CD14-positive monocyte (primary cell): ENCODE data around the gene EXOSC2. TPM values are rescaled to one million over a fixed set of nuclear protein-coding genes. Genes with fewer than 3 reads are reported as not detected.
A peak's percentile ranks its signal among the peaks of the same experiment; 100 is the strongest.

ENCODE experiments used
- DNase-seq, 3 donors: peaks; one replicate each; pipeline ENCODE4 v3.0.0-alpha.2; 2011 to 2022
- H2AFZ ChIP-seq: 2 replicates; pipeline ENCODE4 v1.6.0; 2012; ENCODE audit warnings: mild to moderate bottlenecking, low read depth, low read length, inconsistent platforms; ENCODE audit not compliant: insufficient read depth, poor library complexity, severe bottlenecking
- H3K27ac ChIP-seq, 2 donors: 1 replicate in 1 of 2; 2 replicates in 1 of 2; pipeline ENCODE4 v1.5.1; 2012 to 2013; ENCODE audit warnings: low read length in 2 of 2, control low read depth in 1 of 2, inconsistent platforms in 1 of 2, low read depth in 1 of 2, mild to moderate bottlenecking in 1 of 2
- H3K27me3 ChIP-seq, 2 donors: one replicate each; pipeline versions ENCODE4 v1.6.0 to v1.6.1; 2011 to 2013; ENCODE audit warnings: low read length in 2 of 2; ENCODE audit not compliant: control insufficient read depth in 2 of 2, insufficient read depth in 2 of 2
- H3K36me3 ChIP-seq, 2 donors: replicated peaks in 1 of 2; 1 replicate in 1 of 2; 2 replicates in 1 of 2; pipeline versions ENCODE4 v1.5.1 to v1.6.1; 2012 to 2013; ENCODE audit warnings: low read length in 2 of 2, control low read depth in 1 of 2, inconsistent platforms in 1 of 2, mild to moderate bottlenecking in 1 of 2; ENCODE audit not compliant: insufficient read depth in 2 of 2, control insufficient read depth in 1 of 2
- H3K4me1 ChIP-seq, 2 donors: 1 replicate in 1 of 2; 2 replicates in 1 of 2; pipeline versions ENCODE4 v1.5.1 to v1.6.1; 2012 to 2013; ENCODE audit warnings: low read length in 2 of 2, control low read depth in 1 of 2, inconsistent platforms in 1 of 2, mild to moderate bottlenecking in 1 of 2, moderate library complexity in 1 of 2; ENCODE audit not compliant: insufficient read depth in 2 of 2, control insufficient read depth in 1 of 2
- H3K4me2 ChIP-seq: replicated peaks from 2 replicates; pipeline ENCODE3; 2012; ENCODE audit warnings: low read length, moderate library complexity, mild to moderate bottlenecking; ENCODE audit not compliant: poor library complexity, severe bottlenecking; ENCODE audit errors: extremely low read depth
- H3K4me3 ChIP-seq, 3 experiments: fragments of 200-600 bp in 1 of 3; sonication (generic) in 1 of 3; replicated peaks in 1 of 3; 1 replicate in 2 of 3; 2 replicates in 1 of 3; pipeline ENCODE4 v1.5.1; 2011 to 2013; ENCODE audit warnings: low read length in 3 of 3, mild to moderate bottlenecking in 3 of 3, control low read depth in 2 of 3, low read depth in 2 of 3, inconsistent platforms in 1 of 3, moderate library complexity in 1 of 3
- H3K79me2 ChIP-seq: 2 replicates; pipeline ENCODE4 v1.6.0; 2012; ENCODE audit warnings: mild to moderate bottlenecking, control low read depth, inconsistent platforms, low read length, moderate library complexity; ENCODE audit not compliant: insufficient read depth
- H3K9ac ChIP-seq: 2 replicates; pipeline ENCODE4 v1.6.0; 2017; ENCODE audit warnings: low read length, mild to moderate bottlenecking; ENCODE audit not compliant: insufficient read depth, poor library complexity, severe bottlenecking
- H3K9me3 ChIP-seq, 2 donors: replicated peaks in 1 of 2; 1 replicate in 1 of 2; 2 replicates in 1 of 2; pipeline versions ENCODE4 v1.5.1 to v1.6.1; 2012 to 2013; ENCODE audit warnings: low read length in 2 of 2, control low read depth in 1 of 2; ENCODE audit not compliant: control insufficient read depth in 1 of 2, insufficient read depth in 1 of 2
- H4K20me1 ChIP-seq: 2 replicates; pipeline ENCODE4 v1.6.0; 2012; ENCODE audit warnings: mild to moderate bottlenecking, low read length, control low read depth, moderate library complexity; ENCODE audit not compliant: insufficient read depth
- H3K27ac Mint-ChIP-seq, 7 donors: one replicate each; pipeline ENCODE4 v1.8.0; 2020; ENCODE audit warnings: mild to moderate bottlenecking in 7 of 7, mixed read lengths in 7 of 7, moderate library complexity in 6 of 7, inconsistent platforms in 2 of 7
- H3K27me3 Mint-ChIP-seq, 3 donors: one replicate each; pipeline ENCODE4 v1.8.0; 2021 to 2022; ENCODE audit warnings: low read depth in 3 of 3, mild to moderate bottlenecking in 3 of 3, mixed read lengths in 3 of 3, moderate library complexity in 3 of 3, inconsistent platforms in 1 of 3
- H3K36me3 Mint-ChIP-seq, 2 donors: one replicate each; pipeline ENCODE4 v1.8.0; 2020; ENCODE audit warnings: mixed read lengths in 2 of 2, inconsistent platforms in 1 of 2, mild to moderate bottlenecking in 1 of 2
- H3K4me1 Mint-ChIP-seq: one replicate; pipeline ENCODE4 v1.8.0; 2020; ENCODE audit warnings: mild to moderate bottlenecking, mixed read lengths
- H3K4me3 Mint-ChIP-seq, 2 donors: one replicate each; pipeline ENCODE4 v1.8.0; 2020; ENCODE audit warnings: mild to moderate bottlenecking in 2 of 2, mixed read lengths in 2 of 2, moderate library complexity in 1 of 2
- H3K9me3 Mint-ChIP-seq, 7 donors: one replicate each; pipeline ENCODE4 v1.8.0; 2020 to 2022; ENCODE audit warnings: mixed read lengths in 7 of 7, mild to moderate bottlenecking in 6 of 7, moderate library complexity in 6 of 7, inconsistent platforms in 2 of 7
- CTCF ChIP-seq: fragments of 200-600 bp; IDR thresholded peaks from one replicate; pipeline ENCODE4 v1.8.0; 2022; ENCODE audit warnings: antibody characterized with exemption, mild to moderate bottlenecking
- WGBS: methylation state at CpG from one replicate; pipeline ENCODE4 v1.1.5; 2013; ENCODE audit warnings: missing lambda C conversion rate; ENCODE audit not compliant: insufficient coverage; 5-methylcytosine and 5-hydroxymethylcytosine counted together
- intact Hi-C, 2 donors: fragments of 100-400 bp; cut with micrococcal nuclease; formaldehyde crosslinking; loops; one replicate each; pipeline versions ENCODE4 v1.15.0 to v1.15.1; 2023
- polyA plus RNA-seq, 3 donors: library from polyadenylated mRNA; depleted of rRNA in 1 of 3; unstranded in 2 of 3; stranded (reverse) in 1 of 3; fragments of 300-500 nt in 2 of 3; fragments of >200 nt in 1 of 3; fragmentation: Illumina TruSeq in 2 of 3; gene quantifications; 1 replicate in 2 of 3; 2 replicates in 1 of 3; pipeline ENCODE4 v1.2.3, GENCODE V29; 2012 to 2021

The EXOSC2 gene
- polyA plus RNA-seq, 3 donors, result 10.2 to 15.8 (median 11.2) TPM

GRCh38 chr9:130743656-130744055 is 50.1 kb downstream of the EXOSC2 start:
- no peak for TF ChIP-seq CTCF
- no peak for DNase-seq
- Mint-ChIP-seq H3K4me1 (peaks cover 8% of the 10 kb centered on the region), H3K4me3 (no peak overlapping the region), H3K9me3 (no peaks in the 10 kb centered on the region), H3K27ac (no peak overlapping the region), H3K27me3 (peaks cover 0 to 3% (median 0%) of the 10 kb centered on the region in 3 donors), H3K36me3 (peaks cover 0 to 11% of the 10 kb centered on the region in 2 donors)
- Histone ChIP-seq H2AFZ (no peak overlapping the region), H3K4me2 (no peak overlapping the region), H3K27ac (no peak overlapping the region), H4K20me1 (peaks cover 42% of the 10 kb centered on the region), H3K9me3 (no peaks in the 10 kb centered on the region), H3K27me3 (no peaks in the 10 kb centered on the region), H3K9ac (no peak overlapping the region), H3K4me1 (no peaks in the 10 kb centered on the region), H3K36me3 (no peaks in the 10 kb centered on the region), H3K79me2 (peaks cover 13% of the 10 kb centered on the region), H3K4me3 (no peak overlapping the region)
- WGBS, result 97% methylated on average over 3 of the region's 4 CpGs
- intact Hi-C loops, result no loop called here

GRCh38 chr9:130745210-130745800 is 51.7 kb downstream of the EXOSC2 start:
- peaks cover 11% of the 10 kb centered on the region for H3K79me2 ChIP-seq
- Mint-ChIP-seq H3K4me3 (no peak overlapping the region), H3K4me1 (peaks cover 8% of the 10 kb centered on the region), H3K9me3 (no peaks in the 10 kb centered on the region), H3K36me3 (peaks cover 0 to 6% of the 10 kb centered on the region in 2 donors), H3K27ac (peak overlapping the region in 1 of 7 donors; percentile 11), H3K27me3 (peaks cover 0 to 3% (median 0%) of the 10 kb centered on the region in 3 donors)
- no peak overlapping the region for H3K27ac ChIP-seq
- no peak for TF ChIP-seq CTCF
- no peaks in the 10 kb centered on the region for H3K27me3 ChIP-seq
- H3K36me3 ChIP-seq, result no peaks in the 10 kb centered on the region
- H2AFZ ChIP-seq, result no peak overlapping the region
- H3K9me3 ChIP-seq, result no peaks in the 10 kb centered on the region
- no peak overlapping the region for H3K9ac ChIP-seq
- no peaks in the 10 kb centered on the region for H3K4me1 ChIP-seq
- no peak overlapping the region for H3K4me3 ChIP-seq
- DNase-seq, result no peak
- H4K20me1 ChIP-seq, result peaks cover 39% of the 10 kb centered on the region
- 95% methylated on average over 2 of the region's 5 CpGs for WGBS
- intact Hi-C loops, result no loop called here
- H3K4me2 ChIP-seq, result no peak overlapping the region
